IPS-18a (cell line): ENCODE results near the gene GABBR2.

ENCODE experiments used
- H3K27ac ChIP-seq: one replicate; pipeline ENCODE4 v1.5.1; 2013; ENCODE audit warnings: low read length
- H3K27me3 ChIP-seq: one replicate; pipeline ENCODE4 v1.6.1; 2013; ENCODE audit warnings: mild to moderate bottlenecking, low read length; ENCODE audit not compliant: control insufficient read depth, insufficient read depth
- H3K36me3 ChIP-seq: one replicate; pipeline ENCODE4 v1.6.1; 2013; ENCODE audit warnings: low read depth, low read length; ENCODE audit not compliant: control insufficient read depth
- H3K4me1 ChIP-seq: one replicate; pipeline ENCODE4 v1.6.1; 2013; ENCODE audit warnings: low read depth, low read length; ENCODE audit not compliant: control insufficient read depth
- H3K4me3 ChIP-seq: one replicate; pipeline ENCODE4 v1.5.1; 2013; ENCODE audit warnings: low read length
- H3K9ac ChIP-seq: one replicate; pipeline ENCODE4 v1.6.1; 2013; ENCODE audit warnings: mild to moderate bottlenecking, low read length, moderate library complexity
- H3K9me3 ChIP-seq: one replicate; pipeline ENCODE4 v1.6.1; 2013; ENCODE audit warnings: low read depth, low read length; ENCODE audit not compliant: control insufficient read depth

Gene GABBR2

GRCh38 chr9:98530806-98531386, 177.8 kb downstream of the GABBR2 start:
- Histone ChIP-seq H3K9ac (no peak overlapping the region), H3K9me3 (no peaks in the 10 kb centered on the region), H3K27me3 (no peaks in the 10 kb centered on the region), H3K4me1 (no peaks in the 10 kb centered on the region), H3K36me3 (no peaks in the 10 kb centered on the region), H3K27ac (no peak overlapping the region), H3K4me3 (no peak overlapping the region)

GRCh38 chr9:98530275-98530674, 178.5 kb downstream of the GABBR2 start:
- no peak overlapping the region for H3K27ac ChIP-seq
- H3K4me1 ChIP-seq, result no peaks in the 10 kb centered on the region
- no peaks in the 10 kb centered on the region for H3K9me3 ChIP-seq
- no peaks in the 10 kb centered on the region for H3K27me3 ChIP-seq
- no peak overlapping the region for H3K9ac ChIP-seq
- H3K4me3 ChIP-seq, result no peak overlapping the region
- H3K36me3 ChIP-seq, result no peaks in the 10 kb centered on the region

- H3K9me3 ChIP-seq, result no peaks in the 10 kb centered on the region
- H3K9ac ChIP-seq, result no peak overlapping the region
- H3K27me3 ChIP-seq, result no peaks in the 10 kb centered on the region
- no peak overlapping the region for H3K27ac ChIP-seq
- H3K36me3 ChIP-seq, result no peaks in the 10 kb centered on the region
- no peaks in the 10 kb centered on the region for H3K4me1 ChIP-seq
- H3K4me3 ChIP-seq, result no peak overlapping the region
Observed at GRCh38 chr9:98529841-98530240, 178.9 kb downstream of the GABBR2 start.

GRCh38 chr9:98523231-98523901, 185.4 kb downstream of the GABBR2 start:
- Histone ChIP-seq H3K9ac (no peak overlapping the region), H3K27ac (no peak overlapping the region), H3K4me1 (no peaks in the 10 kb centered on the region), H3K36me3 (no peaks in the 10 kb centered on the region), H3K4me3 (no peak overlapping the region), H3K9me3 (no peaks in the 10 kb centered on the region), H3K27me3 (no peaks in the 10 kb centered on the region)

- no peak overlapping the region for H3K9ac ChIP-seq
- no peak overlapping the region for H3K27ac ChIP-seq
- H3K36me3 ChIP-seq, result no peaks in the 10 kb centered on the region
- no peaks in the 10 kb centered on the region for H3K4me1 ChIP-seq
- H3K4me3 ChIP-seq, result no peak overlapping the region
- no peaks in the 10 kb centered on the region for H3K9me3 ChIP-seq
- H3K27me3 ChIP-seq, result no peaks in the 10 kb centered on the region
Observed at GRCh38 chr9:98522487-98522886, 186.2 kb downstream of the GABBR2 start.

GRCh38 chr9:98521141-98521540, 187.6 kb downstream of the GABBR2 start:
- Histone ChIP-seq H3K27me3 (no peaks in the 10 kb centered on the region), H3K4me3 (no peak overlapping the region), H3K4me1 (no peaks in the 10 kb centered on the region), H3K9ac (no peak overlapping the region), H3K36me3 (no peaks in the 10 kb centered on the region), H3K9me3 (no peaks in the 10 kb centered on the region), H3K27ac (no peak overlapping the region)

- Histone ChIP-seq H3K9me3 (no peaks in the 10 kb centered on the region), H3K36me3 (no peaks in the 10 kb centered on the region), H3K27me3 (no peaks in the 10 kb centered on the region), H3K9ac (no peak overlapping the region), H3K27ac (no peak overlapping the region), H3K4me1 (no peaks in the 10 kb centered on the region), H3K4me3 (no peak overlapping the region)
Observed at GRCh38 chr9:98520221-98520960, 188.3 kb downstream of the GABBR2 start.

- no peaks in the 10 kb centered on the region for H3K27me3 ChIP-seq
- H3K4me1 ChIP-seq, result no peaks in the 10 kb centered on the region
- H3K9ac ChIP-seq, result no peak overlapping the region
- no peak overlapping the region for H3K27ac ChIP-seq
- H3K9me3 ChIP-seq, result no peaks in the 10 kb centered on the region
- H3K4me3 ChIP-seq, result no peak overlapping the region
- no peaks in the 10 kb centered on the region for H3K36me3 ChIP-seq
Observed at GRCh38 chr9:98519641-98520040, 189.1 kb downstream of the GABBR2 start.

GRCh38 chr9:98518556-98518955, 190.2 kb downstream of the GABBR2 start:
- Histone ChIP-seq H3K27me3 (no peaks in the 10 kb centered on the region), H3K9me3 (no peaks in the 10 kb centered on the region), H3K9ac (no peak overlapping the region)

GRCh38 chr9:98517761-98518160, 191.0 kb downstream of the GABBR2 start:
- Histone ChIP-seq H3K9ac (no peak overlapping the region), H3K4me3 (no peak overlapping the region), H3K4me1 (no peaks in the 10 kb centered on the region), H3K9me3 (no peaks in the 10 kb centered on the region), H3K27me3 (no peaks in the 10 kb centered on the region), H3K27ac (no peak overlapping the region), H3K36me3 (no peaks in the 10 kb centered on the region)

More at GRCh38 chr9:98518556-98518955, 190.2 kb downstream of the GABBR2 start:
- Histone ChIP-seq H3K27ac (no peak overlapping the region), H3K4me1 (no peaks in the 10 kb centered on the region), H3K36me3 (no peaks in the 10 kb centered on the region), H3K4me3 (no peak overlapping the region)

GRCh38 chr9:98516897-98517503, 191.7 kb downstream of the GABBR2 start:
- Histone ChIP-seq H3K4me3 (no peak overlapping the region), H3K27me3 (no peaks in the 10 kb centered on the region), H3K36me3 (no peaks in the 10 kb centered on the region), H3K27ac (no peak overlapping the region), H3K9ac (no peak overlapping the region), H3K4me1 (no peaks in the 10 kb centered on the region), H3K9me3 (no peaks in the 10 kb centered on the region)
